ENCODE measurements around the gene ERCC3. TPM values are rescaled to one million over a fixed set of nuclear protein-coding genes. Genes with fewer than 3 reads are reported as not detected.
A peak's percentile ranks its signal among the peaks of the same experiment; 100 is the strongest.

ERCC3 gene
- total and polyA plus RNA-seq, 2 donors (not counting 1 experiment from before 2014, with no cell fraction given) = 37.7 to 38.2 TPM

DNA sequence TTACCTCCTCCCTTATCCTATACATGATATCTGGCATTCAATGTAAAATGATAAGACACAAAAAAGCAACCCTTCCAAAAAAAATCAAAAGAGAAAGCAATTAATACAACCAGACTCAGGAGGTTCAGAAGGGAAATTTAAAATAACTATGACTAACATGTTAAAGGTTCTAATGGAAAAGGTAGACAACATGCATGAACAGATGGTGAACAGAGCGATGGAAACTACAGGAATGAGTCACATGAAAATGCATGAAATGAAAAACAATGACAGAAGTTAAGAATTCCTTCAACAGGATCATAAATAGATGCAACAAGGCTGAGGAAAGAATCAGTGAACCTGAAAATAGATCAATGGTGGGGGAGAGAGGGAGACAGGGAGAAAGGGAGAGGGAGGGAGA, 26.1 kb upstream of the ERCC3 start:
- Histone ChIP-seq H3K79me2 (ENCODE audit: control insufficient read depth, insufficient read depth, low read length) (no peaks in the 10 kb centered on the region), H3K4me3 (replicated peaks in 1 of 4; ENCODE audit: control extremely low read depth in 1 of 4, insufficient read depth in 1 of 4, low read depth in 3 of 4, low read length in 4 of 4) (no peak overlapping the region), H3K4me2 (ENCODE audit: extremely low read depth, insufficient read depth, low read length) (no peak overlapping the region), H3K36me3 (ENCODE audit: control insufficient read depth, insufficient read depth, low read length) (no peaks in the 10 kb centered on the region), H3K27me3 (ENCODE audit: control insufficient read depth, insufficient read depth, low read length) (no peaks in the 10 kb centered on the region), H3K9ac (ENCODE audit: insufficient read depth, low read length) (no peak overlapping the region), H3K4me1 (ENCODE audit: control insufficient read depth, extremely low read depth, insufficient read depth, low read length) (no peaks in the 10 kb centered on the region), H4K20me1 (ENCODE audit: control insufficient read depth, extremely low read depth, insufficient read depth, low read length) (no peaks in the 10 kb centered on the region), H3K27ac (ENCODE audit: insufficient read depth, low read length) (no peak overlapping the region), H3K9me3 (ENCODE audit: control insufficient read depth, insufficient read depth, low read depth, low read length) (no peaks in the 10 kb centered on the region), H2AFZ (ENCODE audit: low read length) (no peak overlapping the region)
- TF ChIP-seq CTCF (conservative IDR thresholded peaks at IDR 0.05 in 1 of 2, IDR thresholded peaks at IDR 0.05 in 1 of 2; ENCODE audit: low read depth in 1 of 2, low read length in 2 of 2) (no peak), EZH2 (IDR thresholded peaks at IDR 0.05; ENCODE audit: low read length, missing control alignments) (no peak)
- peak in 1 of 2 donors; percentile 10 for DNase-seq (ENCODE audit: low read depth in 2 of 2)

- Histone ChIP-seq H3K9ac (ENCODE audit: insufficient read depth, low read length) (no peak overlapping the region), H3K9me3 (ENCODE audit: control insufficient read depth, insufficient read depth, low read depth, low read length) (no peaks in the 10 kb centered on the region), H2AFZ (ENCODE audit: low read length) (no peak overlapping the region), H3K4me3 (replicated peaks in 1 of 4; ENCODE audit: control extremely low read depth in 1 of 4, insufficient read depth in 1 of 4, low read depth in 3 of 4, low read length in 4 of 4) (no peak overlapping the region), H3K79me2 (ENCODE audit: control insufficient read depth, insufficient read depth, low read length) (no peaks in the 10 kb centered on the region), H3K36me3 (ENCODE audit: control insufficient read depth, insufficient read depth, low read length) (no peaks in the 10 kb centered on the region), H3K27me3 (ENCODE audit: control insufficient read depth, insufficient read depth, low read length) (no peaks in the 10 kb centered on the region), H4K20me1 (ENCODE audit: control insufficient read depth, extremely low read depth, insufficient read depth, low read length) (no peaks in the 10 kb centered on the region), H3K4me1 (ENCODE audit: control insufficient read depth, extremely low read depth, insufficient read depth, low read length) (no peaks in the 10 kb centered on the region), H3K4me2 (ENCODE audit: extremely low read depth, insufficient read depth, low read length) (no peak overlapping the region), H3K27ac (ENCODE audit: insufficient read depth, low read length) (no peak overlapping the region)
- no peak for DNase-seq (ENCODE audit: low read depth in 2 of 2)
- TF ChIP-seq EZH2 (IDR thresholded peaks at IDR 0.05; ENCODE audit: low read length, missing control alignments) (no peak), CTCF (conservative IDR thresholded peaks at IDR 0.05 in 1 of 2, IDR thresholded peaks at IDR 0.05 in 1 of 2; ENCODE audit: low read depth in 1 of 2, low read length in 2 of 2) (no peak)
Measured at GRCh38 chr2:127314193-127314988, 20.4 kb upstream of the ERCC3 start.

GRCh38 chr2:127313406-127313805, 19.5 kb upstream of the ERCC3 start:
- Histone ChIP-seq H3K9me3 (ENCODE audit: control insufficient read depth, insufficient read depth, low read depth, low read length) (no peaks in the 10 kb centered on the region), H3K4me3 (replicated peaks in 1 of 4; ENCODE audit: control extremely low read depth in 1 of 4, insufficient read depth in 1 of 4, low read depth in 3 of 4, low read length in 4 of 4) (no peak overlapping the region), H3K4me1 (ENCODE audit: control insufficient read depth, extremely low read depth, insufficient read depth, low read length) (no peaks in the 10 kb centered on the region), H4K20me1 (ENCODE audit: control insufficient read depth, extremely low read depth, insufficient read depth, low read length) (no peaks in the 10 kb centered on the region), H2AFZ (ENCODE audit: low read length) (no peak overlapping the region), H3K27ac (ENCODE audit: insufficient read depth, low read length) (no peak overlapping the region), H3K4me2 (ENCODE audit: extremely low read depth, insufficient read depth, low read length) (no peak overlapping the region), H3K27me3 (ENCODE audit: control insufficient read depth, insufficient read depth, low read length) (no peaks in the 10 kb centered on the region), H3K79me2 (ENCODE audit: control insufficient read depth, insufficient read depth, low read length) (no peaks in the 10 kb centered on the region), H3K9ac (ENCODE audit: insufficient read depth, low read length) (no peak overlapping the region), H3K36me3 (ENCODE audit: control insufficient read depth, insufficient read depth, low read length) (no peaks in the 10 kb centered on the region)
- DNase-seq (ENCODE audit: low read depth in 2 of 2) = no peak
- TF ChIP-seq CTCF (conservative IDR thresholded peaks at IDR 0.05 in 1 of 2, IDR thresholded peaks at IDR 0.05 in 1 of 2; ENCODE audit: low read depth in 1 of 2, low read length in 2 of 2) (no peak), EZH2 (IDR thresholded peaks at IDR 0.05; ENCODE audit: low read length, missing control alignments) (no peak)
